Measurements from ENCODE around the gene ALDH1L1.
"Not testable (repeated sequence)": the region's sequence is repeated elsewhere in the genome, so short reads cannot be mapped to it uniquely, and the experiment has no call there.

The ALDH1L1 gene

GRCh38 chr3:126106336-126107202 lies 73.8 kb downstream of the ALDH1L1 start:
- no peak for DNase-seq (ENCODE audit: low read depth, low spot score)

GRCh38 chr3:126105691-126106187 lies 74.6 kb downstream of the ALDH1L1 start:
- DNase-seq (ENCODE audit: low read depth, low spot score): no peak

- DNase-seq (ENCODE audit: low read depth, low spot score): no peak
Observed at GRCh38 chr3:126104742-126105605, 75.4 kb downstream of the ALDH1L1 start.

- DNase-seq (ENCODE audit: low read depth, low spot score): no peak
Observed at GRCh38 chr3:126104028-126104635, 76.3 kb downstream of the ALDH1L1 start.

- no peak for DNase-seq (ENCODE audit: low read depth, low spot score)
Observed at GRCh38 chr3:126103121-126104027, 77.0 kb downstream of the ALDH1L1 start.

GRCh38 chr3:126102530-126102951 lies 77.8 kb downstream of the ALDH1L1 start:
- peak; percentile 73 for DNase-seq (ENCODE audit: low read depth, low spot score)

- DNase-seq (ENCODE audit: low read depth, low spot score): no peak
Observed at GRCh38 chr3:126102011-126102410, 78.4 kb downstream of the ALDH1L1 start.

GRCh38 chr3:126101521-126101982 lies 78.8 kb downstream of the ALDH1L1 start:
- no peak for DNase-seq (ENCODE audit: low read depth, low spot score)

- DNase-seq (ENCODE audit: low read depth, low spot score): peak; percentile 79
Observed at GRCh38 chr3:126100634-126101301, 79.6 kb downstream of the ALDH1L1 start.

- DNase-seq (ENCODE audit: low read depth, low spot score): no peak
Observed at GRCh38 chr3:126100269-126100633, 80.1 kb downstream of the ALDH1L1 start.

- no peak for DNase-seq (ENCODE audit: low read depth, low spot score)
Observed at GRCh38 chr3:126098391-126098858, 82.0 kb downstream of the ALDH1L1 start.

GRCh38 chr3:126097801-126098200 lies 82.6 kb downstream of the ALDH1L1 start:
- no peak for DNase-seq (ENCODE audit: low read depth, low spot score)

GRCh38 chr3:126096274-126096673 lies 84.1 kb downstream of the ALDH1L1 start:
- not testable (repeated sequence) for DNase-seq (ENCODE audit: low read depth, low spot score)

- DNase-seq (ENCODE audit: low read depth, low spot score): not testable (repeated sequence)
Observed at GRCh38 chr3:126092128-126092527, 88.3 kb downstream of the ALDH1L1 start.

GRCh38 chr3:126087552-126088175 lies 92.7 kb downstream of the ALDH1L1 start:
- no peak for DNase-seq (ENCODE audit: low read depth, low spot score)

GRCh38 chr3:126085841-126086240 lies 94.5 kb downstream of the ALDH1L1 start:
- DNase-seq (ENCODE audit: low read depth, low spot score): no peak

- no peak for DNase-seq (ENCODE audit: low read depth, low spot score)
Observed at GRCh38 chr3:126085276-126085675, 95.1 kb downstream of the ALDH1L1 start.

GRCh38 chr3:126084768-126085180 lies 95.6 kb downstream of the ALDH1L1 start:
- DNase-seq (ENCODE audit: low read depth, low spot score): no peak

GRCh38 chr3:126083913-126084767 lies 96.2 kb downstream of the ALDH1L1 start, which contains the start of gene SLC41A3:
SLC41A3 (minus strand) TSS chr3:126084124; CDS start chr3:126068219, 15,905 bp downstream.
- peak; percentile 91 for DNase-seq (ENCODE audit: low read depth, low spot score)

All from astrocyte of the hippocampus (primary cell).